NT2/D1 (cell line): ENCODE results near the gene PLAC1.

Experiments used
- SUZ12 ChIP-seq: IDR thresholded peaks from 2 replicates; pipeline ENCODE4 v1.6.1; 2011; ENCODE audit not compliant: insufficient read length, insufficient read depth; ENCODE audit errors: extremely low read depth
- ZNF274 ChIP-seq: IDR thresholded peaks from 2 replicates; pipeline ENCODE4 v1.6.1; 2011; ENCODE audit warnings: mild to moderate bottlenecking, low read depth, low read length

DNA sequence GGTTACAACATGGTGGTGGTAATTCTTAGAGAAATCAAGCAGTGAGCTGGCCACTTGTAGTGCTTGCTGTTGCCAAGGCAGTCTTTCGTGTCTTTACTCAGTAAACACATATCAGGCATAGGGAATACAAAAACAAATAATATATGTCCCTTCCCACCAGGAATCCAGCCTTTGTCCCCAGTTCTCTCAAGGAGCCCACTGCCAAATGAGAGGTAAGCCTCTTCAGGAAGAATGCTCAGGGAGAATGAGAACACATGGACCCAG is 421 bp upstream of the PLAC1 start:
- TF ChIP-seq ZNF274 (no peak), SUZ12 (no peak)
